KMS-11 (cell line): ENCODE data around the gene DUS2.

Experiments
- H2AFZ ChIP-seq: fragments of 200-600 bp; sonication (generic); 2 replicates; pipeline ENCODE4 v1.6.1; 2016; ENCODE audit warnings: antibody characterized with exemption, mixed run types, low read depth
- H3K27ac ChIP-seq: fragments of 200-600 bp; sonication (generic); 2 replicates; pipeline ENCODE4 v1.6.1; 2016; ENCODE audit warnings: mild to moderate bottlenecking, mixed run types
- H3K27me3 ChIP-seq: fragments of 200-600 bp; sonication (generic); 2 replicates; pipeline ENCODE4 v1.6.1; 2017; ENCODE audit warnings: mild to moderate bottlenecking, low read depth, mixed run types, moderate library complexity; ENCODE audit not compliant: insufficient read depth
- H3K36me3 ChIP-seq: fragments of 200-600 bp; sonication (generic); 2 replicates; pipeline ENCODE4 v1.6.1; 2017; ENCODE audit warnings: mild to moderate bottlenecking, mixed run types; ENCODE audit not compliant: insufficient read depth
- H3K4me1 ChIP-seq: fragments of 200-600 bp; sonication (generic); 2 replicates; pipeline ENCODE4 v1.6.1; 2016; ENCODE audit warnings: mild to moderate bottlenecking, low read depth, mixed run types; ENCODE audit not compliant: poor library complexity, severe bottlenecking
- H3K4me2 ChIP-seq: fragments of 200-600 bp; sonication (generic); 2 replicates; pipeline ENCODE4 v1.7.0; 2016; ENCODE audit warnings: mild to moderate bottlenecking, mixed run types
- H3K4me3 ChIP-seq: fragments of 200-600 bp; sonication (generic); IDR thresholded peaks from 2 replicates; pipeline ENCODE4 v1.6.1; 2017; ENCODE audit warnings: low read depth, low read length, mixed read lengths; ENCODE audit not compliant: insufficient read depth
- H3K79me2 ChIP-seq: fragments of 200-600 bp; sonication (generic); 2 replicates; pipeline ENCODE4 v1.6.1; 2016; ENCODE audit warnings: low read depth, mixed run types; ENCODE audit not compliant: insufficient read depth
- H3K9ac ChIP-seq: fragments of 200-600 bp; sonication (generic); 2 replicates; pipeline ENCODE4 v1.6.1; 2016; ENCODE audit warnings: mild to moderate bottlenecking, mixed run types
- H4K20me1 ChIP-seq: fragments of 200-600 bp; sonication (generic); 2 replicates; pipeline ENCODE4 v1.6.1; 2016; ENCODE audit warnings: mild to moderate bottlenecking, mixed run types; ENCODE audit not compliant: insufficient read depth
- CTCF ChIP-seq: fragments of 200-600 bp; sonication (generic); conservative IDR thresholded peaks from 2 replicates; pipeline ENCODE4 v1.6.1; 2017; ENCODE audit warnings: low read depth, mild to moderate bottlenecking, antibody characterized with exemption, low read length, moderate library complexity, mixed read lengths

The DUS2 gene

GRCh38 chr16:67987460-67988160, 35.5 kb upstream of the DUS2 start:
- Histone ChIP-seq H3K27me3 (no peaks in the 10 kb centered on the region), H3K79me2 (no peaks in the 10 kb centered on the region), H3K4me2 (no peak overlapping the region), H2AFZ (no peak overlapping the region), H3K36me3 (no peaks in the 10 kb centered on the region), H3K27ac (no peak overlapping the region), H3K9ac (no peak overlapping the region), H4K20me1 (no peaks in the 10 kb centered on the region), H3K4me1 (peaks cover 17% of the 10 kb centered on the region), H3K4me3 (no peak overlapping the region)
- no peak for TF ChIP-seq CTCF

GRCh38 chr16:67988675-67989074, 34.4 kb upstream of the DUS2 start:
- no peak overlapping the region for H3K4me2 ChIP-seq
- H3K4me1 ChIP-seq, result peaks cover 25% of the 10 kb centered on the region
- H3K27ac ChIP-seq, result no peak overlapping the region
- H3K36me3 ChIP-seq, result no peaks in the 10 kb centered on the region
- H3K79me2 ChIP-seq, result no peaks in the 10 kb centered on the region
- no peaks in the 10 kb centered on the region for H4K20me1 ChIP-seq
- no peak overlapping the region for H2AFZ ChIP-seq
- TF ChIP-seq CTCF, result no peak
- no peaks in the 10 kb centered on the region for H3K27me3 ChIP-seq
- no peak overlapping the region for H3K9ac ChIP-seq
- no peak overlapping the region for H3K4me3 ChIP-seq

GRCh38 chr16:67989322-67990017, 33.6 kb upstream of the DUS2 start:
- no peak for TF ChIP-seq CTCF
- H3K27ac ChIP-seq, result no peak overlapping the region

DNA sequence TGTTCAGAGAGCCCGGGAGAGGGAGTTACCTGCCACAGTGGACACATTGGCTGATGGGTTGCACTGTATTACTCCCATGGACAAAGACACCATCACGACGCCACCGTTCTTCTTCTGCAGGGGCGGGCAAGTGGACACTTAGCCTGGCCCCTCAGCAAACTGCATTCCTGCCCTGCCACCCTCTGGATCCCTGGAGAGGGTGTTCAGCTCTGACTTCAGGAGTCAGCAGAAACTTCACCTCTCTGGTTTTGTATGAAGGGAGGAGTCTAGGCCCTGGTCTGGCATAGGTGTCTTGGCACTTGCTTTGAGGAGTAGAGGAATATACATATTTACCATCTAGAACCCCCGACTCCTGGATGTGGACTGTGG, 33.1 kb upstream of the DUS2 start:
- Histone ChIP-seq H2AFZ (no peak overlapping the region), H4K20me1 (no peaks in the 10 kb centered on the region), H3K27ac (no peak overlapping the region), H3K4me3 (no peak overlapping the region), H3K4me2 (no peak overlapping the region), H3K4me1 (peaks cover 23% of the 10 kb centered on the region), H3K79me2 (no peaks in the 10 kb centered on the region), H3K36me3 (no peaks in the 10 kb centered on the region), H3K9ac (no peak overlapping the region), H3K27me3 (no peaks in the 10 kb centered on the region)
- no peak for TF ChIP-seq CTCF

More at GRCh38 chr16:67989322-67990017, 33.6 kb upstream of the DUS2 start:
- H3K27me3 ChIP-seq, result no peaks in the 10 kb centered on the region
- no peaks in the 10 kb centered on the region for H4K20me1 ChIP-seq
- H3K79me2 ChIP-seq, result no peaks in the 10 kb centered on the region
- H3K36me3 ChIP-seq, result no peaks in the 10 kb centered on the region
- H3K4me3 ChIP-seq, result no peak overlapping the region
- H2AFZ ChIP-seq, result no peak overlapping the region
- no peak overlapping the region for H3K9ac ChIP-seq
- peaks cover 28% of the 10 kb centered on the region for H3K4me1 ChIP-seq
- no peak overlapping the region for H3K4me2 ChIP-seq
